H9 (cell line): ENCODE data around the gene BRI3. TPM values are rescaled to one million over a fixed set of nuclear protein-coding genes. Genes with fewer than 3 reads are reported as not detected.

ENCODE experiments used
- DNase-seq: peaks from one replicate; pipeline ENCODE4 v3.0.0-alpha.2; 2017
- H2AFZ ChIP-seq: one replicate; pipeline ENCODE4 v1.6.1; 2013; ENCODE audit warnings: mild to moderate bottlenecking, low read length, control low read depth, moderate library complexity
- H2AK5ac ChIP-seq: 2 replicates; pipeline ENCODE4 v1.6.1; 2013; ENCODE audit warnings: low read length, control low read depth, mixed read lengths; ENCODE audit not compliant: insufficient read length
- H2BK120ac ChIP-seq: one replicate; pipeline ENCODE4 v1.6.1; 2013; ENCODE audit warnings: low read depth, mild to moderate bottlenecking, low read length, control low read depth, inconsistent platforms; ENCODE audit not compliant: poor library complexity, severe bottlenecking
- H2BK12ac ChIP-seq: 2 replicates; pipeline ENCODE4 v1.6.1; 2013; ENCODE audit warnings: low read length, control low read depth, mixed read lengths, low read depth; ENCODE audit not compliant: insufficient read length
- H2BK15ac ChIP-seq: 2 replicates; pipeline ENCODE4 v1.6.1; 2013; ENCODE audit warnings: low read depth, low read length, control low read depth
- H2BK20ac ChIP-seq: one replicate; pipeline ENCODE4 v1.6.1; 2013; ENCODE audit warnings: low read depth, mild to moderate bottlenecking, low read length, control low read depth, inconsistent platforms; ENCODE audit not compliant: poor library complexity, severe bottlenecking
- H2BK5ac ChIP-seq: 2 replicates; pipeline ENCODE4 v1.6.1; 2013; ENCODE audit warnings: low read length, control low read depth, mixed read lengths; ENCODE audit not compliant: insufficient read length
- H3K14ac ChIP-seq: 2 replicates; pipeline ENCODE4 v1.6.1; 2013; ENCODE audit warnings: low read length, control low read depth; ENCODE audit not compliant: insufficient read depth
- H3K18ac ChIP-seq: 2 replicates; pipeline ENCODE4 v1.6.1; 2013; ENCODE audit warnings: low read depth, mild to moderate bottlenecking, mixed read lengths, low read length, control low read depth; ENCODE audit not compliant: insufficient read length
- H3K23ac ChIP-seq: 2 replicates; pipeline ENCODE4 v1.6.1; 2013; ENCODE audit warnings: low read length, control low read depth, mixed read lengths, low read depth; ENCODE audit not compliant: insufficient read length
- H3K23me2 ChIP-seq: 2 replicates; pipeline ENCODE4 v1.6.1; 2013; ENCODE audit warnings: low read depth, mild to moderate bottlenecking, mixed read lengths, low read length, control low read depth; ENCODE audit not compliant: insufficient read length, poor library complexity, severe bottlenecking
- H3K27ac ChIP-seq: 2 replicates; pipeline ENCODE4 v1.5.1; 2013; ENCODE audit warnings: low read length, control low read depth, mixed read lengths, low read depth; ENCODE audit not compliant: insufficient read length
- H3K27me3 ChIP-seq: 2 replicates; pipeline ENCODE4 v1.6.1; 2013; ENCODE audit warnings: low read length, control low read depth, inconsistent platforms; ENCODE audit not compliant: insufficient read depth
- H3K4ac ChIP-seq: 2 replicates; pipeline ENCODE4 v1.6.1; 2013; ENCODE audit warnings: low read depth, mild to moderate bottlenecking, control low read depth, inconsistent platforms, low read length, moderate library complexity
- H3K4me1 ChIP-seq: 2 replicates; pipeline ENCODE4 v1.6.1; 2013; ENCODE audit warnings: low read length, control low read depth, inconsistent platforms; ENCODE audit not compliant: insufficient read depth
- H3K4me2 ChIP-seq: 2 replicates; pipeline ENCODE4 v1.6.1; 2013; ENCODE audit warnings: low read length, control low read depth, mixed read lengths; ENCODE audit not compliant: insufficient read length, insufficient read depth
- H3K56ac ChIP-seq: 2 replicates; pipeline ENCODE4 v1.6.1; 2013; ENCODE audit warnings: low read depth, mild to moderate bottlenecking, mixed read lengths, low read length, control low read depth; ENCODE audit not compliant: insufficient read length
- H3K79me1 ChIP-seq: 2 replicates; pipeline ENCODE4 v1.6.1; 2013; ENCODE audit warnings: low read depth, mild to moderate bottlenecking, moderate library complexity, low read length, control low read depth, inconsistent platforms; ENCODE audit not compliant: insufficient read depth, poor library complexity, severe bottlenecking
- H3K79me2 ChIP-seq: 2 replicates; pipeline ENCODE4 v1.6.1; 2013; ENCODE audit warnings: low read length, control low read depth, inconsistent platforms; ENCODE audit not compliant: insufficient read depth
- H3K9ac ChIP-seq: 2 replicates; pipeline ENCODE4 v1.6.1; 2013; ENCODE audit warnings: low read length, control low read depth, mixed read lengths; ENCODE audit not compliant: insufficient read length; ENCODE audit errors: extremely low read depth
- H3K9me3 ChIP-seq: one replicate; pipeline ENCODE4 v1.6.1; 2013; ENCODE audit warnings: low read depth, low read length, inconsistent platforms; ENCODE audit not compliant: control insufficient read depth
- H3T11ph ChIP-seq: one replicate; pipeline ENCODE4 v1.6.1; 2013; ENCODE audit warnings: mild to moderate bottlenecking, low read length, control low read depth, inconsistent platforms
- H4K20me1 ChIP-seq: one replicate; pipeline ENCODE4 v1.6.1; 2013; ENCODE audit not compliant: control insufficient read depth, insufficient read length, insufficient read depth
- H4K5ac ChIP-seq: 2 replicates; pipeline ENCODE4 v1.6.1; 2013; ENCODE audit warnings: low read depth, mild to moderate bottlenecking, mixed read lengths, low read length, control low read depth; ENCODE audit not compliant: insufficient read length
- H4K8ac ChIP-seq: replicated peaks from 2 replicates; pipeline ENCODE4 v1.6.1; 2013; ENCODE audit warnings: low read length, control low read depth, mixed read lengths, low read depth; ENCODE audit not compliant: insufficient read length
- H4K91ac ChIP-seq: 2 replicates; pipeline ENCODE4 v1.6.1; 2013; ENCODE audit warnings: low read depth, mild to moderate bottlenecking, moderate library complexity, mixed read lengths, low read length, control low read depth; ENCODE audit not compliant: insufficient read length
- H3K27ac Mint-ChIP-seq, 3 experiments: 2 replicates in 2 of 3; 3 replicates in 1 of 3; pipeline ENCODE4 v1.8.0; 2020 to 2021; ENCODE audit warnings: mixed read lengths in 3 of 3, mild to moderate bottlenecking in 1 of 3, moderate library complexity in 1 of 3
- H3K27me3 Mint-ChIP-seq: 2 replicates; pipeline ENCODE4 v1.8.0; 2021; ENCODE audit warnings: low read depth, mild to moderate bottlenecking, moderate library complexity, mixed read lengths
- H3K36me3 Mint-ChIP-seq, 3 experiments: 2 replicates in 2 of 3; 3 replicates in 1 of 3; pipeline ENCODE4 v1.8.0; 2020 to 2021; ENCODE audit warnings: low read depth in 3 of 3, mixed read lengths in 3 of 3; ENCODE audit not compliant: insufficient read depth in 1 of 3
- H3K4me1 Mint-ChIP-seq, 2 experiments: 2 replicates each; pipeline ENCODE4 v1.8.0; 2020; ENCODE audit warnings: mixed read lengths in 2 of 2
- H3K4me3 Mint-ChIP-seq, 2 experiments: 2 replicates in 1 of 2; 3 replicates in 1 of 2; pipeline ENCODE4 v1.8.0; 2020 to 2021; ENCODE audit warnings: mild to moderate bottlenecking in 2 of 2, mixed read lengths in 2 of 2, moderate library complexity in 1 of 2
- H3K9me3 Mint-ChIP-seq, 2 experiments: 2 replicates in 1 of 2; 3 replicates in 1 of 2; pipeline ENCODE4 v1.8.0; 2020; ENCODE audit warnings: mild to moderate bottlenecking in 2 of 2, mixed read lengths in 2 of 2, moderate library complexity in 1 of 2
- CTCF ChIP-seq: fragments of 200-600 bp; sonication (generic); conservative IDR thresholded peaks from 3 replicates; pipeline ENCODE4 v1.8.0; 2021; ENCODE audit warnings: antibody characterized with exemption, mild to moderate bottlenecking
- WGBS: extraction: QIAGEN DNeasy Blood & Tissue Kit; methylation state at CpG from one replicate; pipeline ENCODE4 v1.1.7; 2013; ENCODE audit warnings: missing lambda C conversion rate, low lambda C conversion rate, mixed read lengths; ENCODE audit not compliant: insufficient read length; ENCODE audit errors: extremely low coverage; 5-methylcytosine and 5-hydroxymethylcytosine counted together
- total RNA-seq: library from RNA; stranded (reverse); gene quantifications from 2 replicates; pipeline ENCODE4 v1.2.1, GENCODE V29; 2021

BRI3 gene
- total RNA-seq, 1 experiment from 2014 or later, result 102 TPM

GRCh38 chr7:98244871-98245270 is 36.6 kb upstream of the BRI3 start:
- WGBS, result no CpG with 5 or more reads among the region's 14 CpGs
- Histone ChIP-seq H3K27me3 (no peaks in the 10 kb centered on the region), H3K9ac (no peak overlapping the region), H3K23me2 (no peaks in the 10 kb centered on the region), H3K23ac (no peak overlapping the region), H2BK120ac (no peak overlapping the region), H3K79me1 (no peaks in the 10 kb centered on the region), H2AK5ac (no peak overlapping the region), H3K14ac (no peak overlapping the region), H2BK15ac (no peak overlapping the region), H2BK12ac (no peak overlapping the region), H3K4me2 (no peak overlapping the region), H3K4ac (no peak overlapping the region), H4K5ac (no peak overlapping the region), H3K9me3 (no peaks in the 10 kb centered on the region), H3K27ac (no peak overlapping the region), H3K18ac (no peak overlapping the region), H2AFZ (no peak overlapping the region), H2BK20ac (no peak overlapping the region), H3K79me2 (no peaks in the 10 kb centered on the region), H3K4me1 (no peaks in the 10 kb centered on the region), H3T11ph (no peak overlapping the region), H4K20me1 (no peaks in the 10 kb centered on the region), H2BK5ac (no peak overlapping the region), H4K91ac (no peak overlapping the region), H3K56ac (no peak overlapping the region), H4K8ac (no peak overlapping the region)
- Mint-ChIP-seq H3K9me3 (no peaks in the 10 kb centered on the region), H3K4me1 (peaks cover 0 to 14% of the 10 kb centered on the region in 2 experiments; a peak in 3 of 4 replicates), H3K27me3 (no peaks in the 10 kb centered on the region), H3K27ac (no peak overlapping the region), H3K4me3 (no peak overlapping the region), H3K36me3 (peaks cover 0 to 3% (median 2%) of the 10 kb centered on the region in 3 experiments; a peak in 2 of 7 replicates)
- no peak for TF ChIP-seq CTCF
- DNase-seq, result no peak
